Measurements from ENCODE around the gene RTKN. TPM values are rescaled to one million over a fixed set of nuclear protein-coding genes. Genes with fewer than 3 reads are reported as not detected.
A peak's percentile ranks its signal among the peaks of the same experiment; 100 is the strongest.

The RTKN gene
- total RNA-seq, 1 donor from 2014 or later: 27.5 TPM

- ATAC-seq (peak; percentile 99), DNase-seq (peak; percentile 97)
- intact Hi-C loops (cut with DNase I): loop anchor here (2.0 kb wide), 1 partner anchor 104 kb away; no protein-coding TSS in a partner anchor
- H3K27ac ChIP-seq: peak within 1 kb of the TSS; percentile 92
- peaks cover 32% of the 10 kb centered on the region for H3K4me1 ChIP-seq
- peak within 1 kb of the TSS; percentile 98 for H3K4me3 ChIP-seq
- no peaks in the 10 kb centered on the region for H3K27me3 ChIP-seq (ENCODE audit: low read depth)
- peaks cover 49% of the 10 kb centered on the region for H3K36me3 ChIP-seq
- no peaks in the 10 kb centered on the region for H3K9me3 ChIP-seq
- peak; percentile 88 for TF ChIP-seq CTCF (IDR thresholded peaks at IDR 0.05)
These were observed 41.3 kb upstream of the RTKN start, which contains the start of the genes CCDC142 and TTC31 for GRCh38 chr2:74482801-74483674. Gene CCDC142, minus strand, starts transcription at chr2:74482998. Its CDS starts 161 bp downstream, at chr2:74482837. Gene TTC31, plus strand, starts transcription at chr2:74483081. Its CDS starts 15 bp downstream, at chr2:74483096.

DNA sequence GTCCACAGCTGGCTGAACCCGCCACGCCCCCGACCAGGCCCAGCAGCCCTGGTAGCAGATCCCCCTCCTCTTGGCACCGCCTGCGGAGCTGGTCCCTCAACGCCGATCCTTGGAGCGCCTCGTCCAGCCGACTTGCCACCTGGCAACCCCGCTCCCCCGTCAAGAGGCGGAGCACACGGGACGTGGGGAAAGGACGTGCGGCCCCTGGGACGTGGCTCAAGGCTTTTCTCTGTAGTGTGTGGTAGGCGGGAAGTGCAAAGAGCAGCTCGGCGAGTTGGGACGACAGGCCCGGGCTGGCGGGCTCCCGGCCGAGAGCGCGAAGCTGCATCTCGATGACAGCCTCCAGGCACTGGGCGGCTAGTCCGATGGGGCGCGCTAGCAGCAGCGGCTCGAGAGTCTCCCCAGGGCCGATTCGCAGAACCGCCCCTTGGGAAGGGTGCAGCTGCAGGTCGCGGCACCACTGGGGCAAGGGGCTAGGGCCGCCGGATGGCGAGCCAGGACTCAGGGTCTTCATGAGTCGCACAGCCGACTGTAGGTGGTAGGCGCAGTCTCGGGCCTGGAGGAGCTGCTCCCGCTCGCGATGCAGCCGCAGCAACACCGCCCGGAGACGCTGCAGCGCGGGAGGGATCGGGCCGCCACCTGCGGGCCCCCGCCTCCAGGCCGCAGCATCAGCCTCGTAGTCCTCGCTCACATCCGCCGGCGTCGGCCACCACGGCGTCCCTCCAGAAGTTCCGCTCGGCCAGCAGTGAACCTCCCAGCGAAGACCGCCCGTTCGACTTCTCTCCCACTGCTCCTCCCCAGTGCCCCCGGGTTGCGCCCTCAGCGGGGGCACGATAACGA lies 40.4 kb upstream of the RTKN start:
- Histone ChIP-seq H3K4me1 (peaks cover 35% of the 10 kb centered on the region), H3K27ac (peak overlapping the region; percentile 92), H3K27me3 (ENCODE audit: low read depth) (no peaks in the 10 kb centered on the region), H3K36me3 (peaks cover 49% of the 10 kb centered on the region), H3K4me3 (peak overlapping the region; percentile 98), H3K9me3 (no peaks in the 10 kb centered on the region)
- no peak for DNase-seq
- intact Hi-C loops (cut with DNase I): loop anchor here (2.0 kb wide), 1 partner anchor 105 kb away; no protein-coding TSS in a partner anchor
- ATAC-seq: peak; percentile 76 to 81
- TF ChIP-seq CTCF (IDR thresholded peaks at IDR 0.05): no peak

DNA sequence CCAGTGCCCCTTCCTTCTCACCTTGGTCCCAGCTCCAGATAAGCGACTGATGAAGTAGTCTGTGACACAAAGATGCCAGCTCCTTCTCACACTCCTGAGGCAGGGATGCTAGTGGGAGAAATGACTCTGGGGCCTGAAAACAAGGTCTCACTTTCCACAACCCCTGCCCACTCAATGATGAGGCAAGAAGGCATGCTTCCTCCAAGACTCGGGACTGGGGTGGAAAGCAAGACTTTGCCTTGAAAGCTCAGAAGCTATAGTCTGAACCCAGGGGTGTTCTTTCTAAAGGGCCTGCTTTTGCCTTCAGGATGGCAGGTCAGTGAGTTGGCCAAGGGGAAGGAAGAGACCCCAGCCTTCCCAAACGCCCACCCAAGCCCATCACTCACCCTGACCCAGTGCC lies 39.7 kb upstream of the RTKN start:
- peaks cover 41% of the 10 kb centered on the region for H3K4me1 ChIP-seq
- peaks cover 42% of the 10 kb centered on the region for H3K36me3 ChIP-seq
- ATAC-seq: no peak
- TF ChIP-seq CTCF (IDR thresholded peaks at IDR 0.05): no peak
- no peaks in the 10 kb centered on the region for H3K9me3 ChIP-seq
- H3K27ac ChIP-seq: peak overlapping the region; percentile 92
- H3K4me3 ChIP-seq: peak overlapping the region; percentile 98
- intact Hi-C loops (cut with DNase I): no loop called here
- DNase-seq: no peak
- no peaks in the 10 kb centered on the region for H3K27me3 ChIP-seq (ENCODE audit: low read depth)

- peaks cover 38% of the 10 kb centered on the region for H3K36me3 ChIP-seq
- no peak overlapping the region for H3K4me3 ChIP-seq
- TF ChIP-seq CTCF (IDR thresholded peaks at IDR 0.05): no peak
- no peak overlapping the region for H3K27ac ChIP-seq
- H3K4me1 ChIP-seq: peaks cover 29% of the 10 kb centered on the region
- H3K9me3 ChIP-seq: no peaks in the 10 kb centered on the region
- H3K27me3 ChIP-seq (ENCODE audit: low read depth): no peaks in the 10 kb centered on the region
- ATAC-seq (no peak), DNase-seq (no peak)
- intact Hi-C loops (cut with DNase I): no loop called here
These were observed 33.2 kb upstream of the RTKN start for GRCh38 chr2:74474899-74475298.

DNA sequence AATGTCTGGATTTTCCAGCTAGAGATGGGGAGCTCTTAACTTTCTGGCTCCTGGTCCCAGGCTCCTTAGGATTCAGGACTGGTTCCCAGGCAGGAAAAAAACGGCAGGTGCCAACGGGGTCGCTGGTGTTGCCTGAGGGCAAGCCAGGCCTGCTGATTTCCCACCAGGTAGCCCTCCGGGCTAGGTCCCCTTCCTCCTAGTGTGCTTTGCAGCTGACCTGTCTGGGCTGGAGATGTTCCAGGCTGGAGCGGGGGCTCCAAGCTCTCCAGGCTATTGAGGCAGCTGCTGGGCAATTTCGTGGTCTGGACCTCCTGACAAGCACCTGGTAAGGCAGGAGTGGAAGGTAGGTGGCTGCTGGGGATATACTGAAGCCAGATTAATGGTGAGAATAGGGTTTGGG lies 32.7 kb upstream of the RTKN start:
- H3K4me1 ChIP-seq: peaks cover 29% of the 10 kb centered on the region
- H3K27me3 ChIP-seq (ENCODE audit: low read depth): no peaks in the 10 kb centered on the region
- no peak overlapping the region for H3K4me3 ChIP-seq
- ATAC-seq (no peak), DNase-seq (no peak)
- H3K9me3 ChIP-seq: no peaks in the 10 kb centered on the region
- H3K36me3 ChIP-seq: peaks cover 36% of the 10 kb centered on the region
- intact Hi-C loops (cut with DNase I): no loop called here
- no peak for TF ChIP-seq CTCF (IDR thresholded peaks at IDR 0.05)
- no peak overlapping the region for H3K27ac ChIP-seq
